Dedifferentiated amniotic fluid mesenchymal stem cell (primary cell): Measurements from ENCODE around the gene GRIK4.
A peak's percentile ranks its signal among the peaks of the same experiment; 100 is the strongest.
"Not testable (repeated sequence)": the region's sequence is repeated elsewhere in the genome, so short reads cannot be mapped to it uniquely, and the experiment has no call there.

Experiments used
- DNase-seq: peaks from one replicate; pipeline ENCODE4 v3.0.0-alpha.2; 2016; ENCODE audit errors: extremely low spot score

GRIK4 gene

GRCh38 chr11:120606211-120607010 is 94.9 kb downstream of the GRIK4 start:
- no peak for DNase-seq

GRCh38 chr11:120608061-120608460 is 96.5 kb downstream of the GRIK4 start:
- no peak for DNase-seq

- DNase-seq = peak; percentile 35
These were observed 97.2 kb downstream of the GRIK4 start for GRCh38 chr11:120608760-120609211.

- DNase-seq = no peak
These were observed 98.6 kb downstream of the GRIK4 start for GRCh38 chr11:120610111-120610510.

- DNase-seq = no peak
These were observed 100.0 kb downstream of the GRIK4 start for GRCh38 chr11:120611581-120611980.

GRCh38 chr11:120612513-120613263 is 101.1 kb downstream of the GRIK4 start:
- DNase-seq = no peak

- no peak for DNase-seq
These were observed 102.0 kb downstream of the GRIK4 start for GRCh38 chr11:120613264-120614226.

GRCh38 chr11:120615391-120615790 is 103.8 kb downstream of the GRIK4 start:
- DNase-seq = no peak

GRCh38 chr11:120618399-120618798 is 106.9 kb downstream of the GRIK4 start:
- DNase-seq = no peak

- no peak for DNase-seq
These were observed 110.8 kb downstream of the GRIK4 start for GRCh38 chr11:120622189-120622875.

GRCh38 chr11:120624992-120625391 is 113.4 kb downstream of the GRIK4 start:
- not testable (repeated sequence) for DNase-seq

GRCh38 chr11:120625565-120625964 is 114.0 kb downstream of the GRIK4 start:
- no peak for DNase-seq

GRCh38 chr11:120626791-120627190 is 115.2 kb downstream of the GRIK4 start:
- DNase-seq = no peak

- DNase-seq = no peak
These were observed 116.0 kb downstream of the GRIK4 start for GRCh38 chr11:120627327-120628163.

- no peak for DNase-seq
These were observed 118.0 kb downstream of the GRIK4 start for GRCh38 chr11:120629407-120630080.

- DNase-seq = no peak
These were observed 118.6 kb downstream of the GRIK4 start for GRCh38 chr11:120630122-120630521.

- no peak for DNase-seq
These were observed 121.0 kb downstream of the GRIK4 start for GRCh38 chr11:120632579-120632978.

GRCh38 chr11:120633616-120634393 is 122.3 kb downstream of the GRIK4 start:
- no peak for DNase-seq

GRCh38 chr11:120634706-120635105 is 123.2 kb downstream of the GRIK4 start:
- no peak for DNase-seq
